ENCODE measurements around the gene BAD.
"Not testable (repeated sequence)": the region's sequence is repeated elsewhere in the genome, so short reads cannot be mapped to it uniquely, and the experiment has no call there.

The BAD gene

GRCh38 chr11:64246871-64247728 lies 37.4 kb downstream of the BAD start, which contains the start of gene PPP1R14B:
Gene PPP1R14B, minus strand, starts transcription at chr11:64246943. Its CDS starts 270 bp downstream, at chr11:64246673.
- DNase-seq, result peak in 49 of 51 donors; percentile 40 to 91 (median 77)

GRCh38 chr11:64246621-64246870 lies 37.9 kb downstream of the BAD start:
- DNase-seq, result not testable (repeated sequence)

GRCh38 chr11:64245797-64246620 lies 38.5 kb downstream of the BAD start:
- DNase-seq, result peak in 23 of 51 donors; percentile 17 to 84 (median 36)

GRCh38 chr11:64245401-64245796 lies 39.1 kb downstream of the BAD start:
- peak in 26 of 51 donors; percentile 18 to 51 (median 36) for DNase-seq

- DNase-seq, result no peak
Observed at GRCh38 chr11:64244966-64245365, 39.5 kb downstream of the BAD start.

GRCh38 chr11:64244107-64244506 lies 40.4 kb downstream of the BAD start:
- DNase-seq, result no peak

- DNase-seq, result no peak
Observed at GRCh38 chr11:64243236-64243854, 41.1 kb downstream of the BAD start.

GRCh38 chr11:64241491-64242374 lies 42.7 kb downstream of the BAD start:
- peak in 3 of 51 donors; percentile 38 to 62 (median 47) for DNase-seq

GRCh38 chr11:64241241-64241490 lies 43.3 kb downstream of the BAD start:
- peak in 50 of 51 donors; percentile 93 to 100 (median 99) for DNase-seq

GRCh38 chr11:64240435-64241240 lies 43.8 kb downstream of the BAD start, which contains the start of gene FKBP2:
Gene FKBP2, plus strand, starts transcription at chr11:64241095. Its CDS starts 1,293 bp downstream, at chr11:64242388.
- peak; percentile 90 to 100 (median 98) for DNase-seq

- peak in 6 of 51 donors; percentile 21 to 49 (median 32) for DNase-seq
Observed at GRCh38 chr11:64239662-64240434, 44.6 kb downstream of the BAD start.

GRCh38 chr11:64238999-64239398 lies 45.5 kb downstream of the BAD start:
- no peak for DNase-seq

GRCh38 chr11:64238076-64238475 lies 46.4 kb downstream of the BAD start:
- DNase-seq, result no peak

- DNase-seq, result no peak
Observed at GRCh38 chr11:64237484-64237951, 46.9 kb downstream of the BAD start.

GRCh38 chr11:64235437-64236161 lies 48.9 kb downstream of the BAD start:
- DNase-seq, result no peak

- peak in 11 of 51 donors; percentile 24 to 53 (median 33) for DNase-seq
Observed at GRCh38 chr11:64234647-64235379, 49.7 kb downstream of the BAD start.

GRCh38 chr11:64233913-64234586 lies 50.4 kb downstream of the BAD start, which contains the start of gene VEGFB:
Gene VEGFB, plus strand, starts transcription at chr11:64234584. Its CDS starts 250 bp downstream, at chr11:64234834.
- peak in 35 of 51 donors; percentile 19 to 82 (median 63) for DNase-seq

Measured in hypothalamus (tissue), 51 donors.